Liver (tissue), 9 donors: ENCODE measurements around the gene UNC5A. TPM values are rescaled to one million over a fixed set of nuclear protein-coding genes. Genes with fewer than 3 reads are reported as not detected.

Source experiments
- DNase-seq: peaks from one replicate; pipeline ENCODE4 v3.0.0-alpha.2; 2017; ENCODE audit warnings: low spot score
- H3K27ac ChIP-seq, 2 donors: one replicate each; pipeline ENCODE4 v1.7.0; 2013; ENCODE audit warnings: inconsistent platforms in 2 of 2, low read length in 2 of 2, control low read depth in 1 of 2, low read depth in 1 of 2, mild to moderate bottlenecking in 1 of 2
- H3K27me3 ChIP-seq, 4 donors: one replicate each; pipeline versions ENCODE4 v1.6.1 to v1.7.0; 2013; ENCODE audit warnings: low read length in 3 of 4, inconsistent platforms in 1 of 4, mild to moderate bottlenecking in 1 of 4, moderate library complexity in 1 of 4; ENCODE audit not compliant: control insufficient read depth in 4 of 4, insufficient read depth in 4 of 4
- H3K36me3 ChIP-seq, 4 donors: one replicate each; pipeline versions ENCODE4 v1.6.1 to v1.7.0; 2013; ENCODE audit warnings: low read length in 3 of 4, mild to moderate bottlenecking in 3 of 4, low read depth in 1 of 4, moderate library complexity in 1 of 4; ENCODE audit not compliant: control insufficient read depth in 4 of 4, insufficient read depth in 3 of 4
- H3K4me1 ChIP-seq, 4 donors: one replicate each; pipeline versions ENCODE4 v1.6.1 to v1.7.0; 2013; ENCODE audit warnings: low read length in 3 of 4, mild to moderate bottlenecking in 3 of 4, moderate library complexity in 1 of 4; ENCODE audit not compliant: control insufficient read depth in 4 of 4, insufficient read depth in 4 of 4
- H3K4me3 ChIP-seq, 3 donors: one replicate each; pipeline versions ENCODE4 v1.6.1 to v1.7.0; 2013; ENCODE audit warnings: low read length in 3 of 3, control low read depth in 1 of 3, low read depth in 1 of 3, mild to moderate bottlenecking in 1 of 3
- H3K9ac ChIP-seq, 2 donors: one replicate each; pipeline ENCODE4 v1.7.0; 2013; ENCODE audit warnings: low read length in 2 of 2, mild to moderate bottlenecking in 2 of 2, moderate library complexity in 2 of 2, control low read depth in 1 of 2, low read depth in 1 of 2
- H3K9me3 ChIP-seq, 4 donors: one replicate each; pipeline versions ENCODE4 v1.6.1 to v1.7.0; 2013; ENCODE audit warnings: low read length in 3 of 4; ENCODE audit not compliant: control insufficient read depth in 4 of 4
- EGR1 ChIP-seq, 2 donors: IDR thresholded peaks; 2 replicates each; pipeline ENCODE4 v1.6.1; 2016 to 2018; ENCODE audit warnings: antibody characterized with exemption in 2 of 2, low read depth in 2 of 2
- FOXA1 ChIP-seq: IDR thresholded peaks from 2 replicates; pipeline ENCODE4 v1.6.1; 2016; ENCODE audit warnings: antibody characterized with exemption
- GABPA ChIP-seq, 2 donors: IDR thresholded peaks in 1 of 2; conservative IDR thresholded peaks in 1 of 2; 2 replicates each; pipeline ENCODE4 v1.6.1; 2016; ENCODE audit warnings: antibody characterized with exemption in 2 of 2, mild to moderate bottlenecking in 1 of 2, moderate library complexity in 1 of 2
- HNF4A ChIP-seq, 2 donors: conservative IDR thresholded peaks; 2 replicates each; pipeline ENCODE4 v1.6.1; 2016; ENCODE audit warnings: antibody characterized with exemption in 2 of 2, mild to moderate bottlenecking in 2 of 2
- JUND ChIP-seq, 2 donors: IDR thresholded peaks; 2 replicates each; pipeline ENCODE4 v1.6.1; 2016; ENCODE audit warnings: antibody characterized with exemption in 2 of 2
- NR2F2 ChIP-seq: IDR thresholded peaks from 2 replicates; pipeline ENCODE4 v1.6.1; 2016; ENCODE audit warnings: antibody characterized with exemption
- RAD21 ChIP-seq, 2 donors: IDR thresholded peaks; 2 replicates each; pipeline ENCODE4 v1.6.1; 2016; ENCODE audit warnings: antibody characterized with exemption in 2 of 2, mild to moderate bottlenecking in 2 of 2
- RXRA ChIP-seq, 2 donors: IDR thresholded peaks; 2 replicates each; pipeline ENCODE4 v1.6.1; 2017 to 2018; ENCODE audit warnings: antibody characterized with exemption in 2 of 2, mild to moderate bottlenecking in 1 of 2
- SP1 ChIP-seq: IDR thresholded peaks from 2 replicates; pipeline ENCODE4 v1.6.1; 2018; ENCODE audit warnings: antibody characterized with exemption, mild to moderate bottlenecking
- TAF1 ChIP-seq: conservative IDR thresholded peaks from 2 replicates; pipeline ENCODE4 v1.6.1; 2016; ENCODE audit warnings: antibody characterized with exemption, mild to moderate bottlenecking
- YY1 ChIP-seq: IDR thresholded peaks from 2 replicates; pipeline ENCODE4 v1.6.1; 2016; ENCODE audit warnings: antibody characterized with exemption, mild to moderate bottlenecking
- ZBTB33 ChIP-seq: IDR thresholded peaks from 2 replicates; pipeline ENCODE4 v1.6.1; 2016; ENCODE audit warnings: antibody characterized with exemption
- WGBS: extraction: QIAGEN DNeasy Blood & Tissue Kit; methylation state at CpG from one replicate; pipeline ENCODE4 v1.1.7; 2013; 5-methylcytosine and 5-hydroxymethylcytosine counted together
- polyA plus RNA-seq, 2 donors: library from polyadenylated mRNA; stranded (reverse) in 1 of 2; unstranded in 1 of 2; fragments of 200-250 nt in 1 of 2; fragments of >200 nt in 1 of 2; fragmentation: Nextera tagmentation in 1 of 2; extraction: Ambion mirVana in 1 of 2; gene quantifications; one replicate each; pipeline versions ENCODE4 v1.2.1 to v1.2.3, GENCODE V29; 2013 to 2015
- total RNA-seq, 2 donors: library from RNA; depleted of rRNA; stranded (reverse); fragments of >200 nt; gene quantifications; one replicate each; pipeline ENCODE4 v1.2.3, GENCODE V29; 2014
- TF ChIP-seq, protein P1 (sequence below): IDR thresholded peaks from 2 replicates; pipeline ENCODE4 v1.6.1; 2016; ENCODE audit warnings: antibody characterized with exemption, mild to moderate bottlenecking
- TF ChIP-seq, protein P2 (sequence below): IDR thresholded peaks from 2 replicates; pipeline ENCODE4 v1.6.1; 2016; ENCODE audit warnings: antibody characterized with exemption
- TF ChIP-seq, protein P3 (sequence below): fragments of 150-350 bp; IDR thresholded peaks from 2 replicates; pipeline ENCODE4 v1.5.1; 2017; ENCODE audit warnings: improper control_type of control experiment, low read depth, low read length; ENCODE audit not compliant: missing input control
- TF ChIP-seq, protein P4 (sequence below): IDR thresholded peaks from 2 replicates; pipeline ENCODE4 v1.6.1; 2016; ENCODE audit warnings: antibody characterized with exemption
- donor health status: healthy.
- donor health status: healthy.
- donor health status: healthy.
- donor health status: healthy.
- donor health status: healthy.

UNC5A gene
- total and polyA plus RNA-seq, 4 donors = under 0.01 to 0.07 (median 0.03) TPM; not detected in 1

- TF ChIP-seq SP1 = no peak
- TF ChIP-seq EGR1 (IDR thresholded peaks at IDR 0.05; ENCODE audit: low read depth in 2 of 2) = no peak
- TF ChIP-seq GABPA (IDR thresholded peaks at IDR 0.05 in 1 of 2, conservative IDR thresholded peaks at IDR 0.05 in 1 of 2) = no peak
- TF ChIP-seq, protein P1, sequence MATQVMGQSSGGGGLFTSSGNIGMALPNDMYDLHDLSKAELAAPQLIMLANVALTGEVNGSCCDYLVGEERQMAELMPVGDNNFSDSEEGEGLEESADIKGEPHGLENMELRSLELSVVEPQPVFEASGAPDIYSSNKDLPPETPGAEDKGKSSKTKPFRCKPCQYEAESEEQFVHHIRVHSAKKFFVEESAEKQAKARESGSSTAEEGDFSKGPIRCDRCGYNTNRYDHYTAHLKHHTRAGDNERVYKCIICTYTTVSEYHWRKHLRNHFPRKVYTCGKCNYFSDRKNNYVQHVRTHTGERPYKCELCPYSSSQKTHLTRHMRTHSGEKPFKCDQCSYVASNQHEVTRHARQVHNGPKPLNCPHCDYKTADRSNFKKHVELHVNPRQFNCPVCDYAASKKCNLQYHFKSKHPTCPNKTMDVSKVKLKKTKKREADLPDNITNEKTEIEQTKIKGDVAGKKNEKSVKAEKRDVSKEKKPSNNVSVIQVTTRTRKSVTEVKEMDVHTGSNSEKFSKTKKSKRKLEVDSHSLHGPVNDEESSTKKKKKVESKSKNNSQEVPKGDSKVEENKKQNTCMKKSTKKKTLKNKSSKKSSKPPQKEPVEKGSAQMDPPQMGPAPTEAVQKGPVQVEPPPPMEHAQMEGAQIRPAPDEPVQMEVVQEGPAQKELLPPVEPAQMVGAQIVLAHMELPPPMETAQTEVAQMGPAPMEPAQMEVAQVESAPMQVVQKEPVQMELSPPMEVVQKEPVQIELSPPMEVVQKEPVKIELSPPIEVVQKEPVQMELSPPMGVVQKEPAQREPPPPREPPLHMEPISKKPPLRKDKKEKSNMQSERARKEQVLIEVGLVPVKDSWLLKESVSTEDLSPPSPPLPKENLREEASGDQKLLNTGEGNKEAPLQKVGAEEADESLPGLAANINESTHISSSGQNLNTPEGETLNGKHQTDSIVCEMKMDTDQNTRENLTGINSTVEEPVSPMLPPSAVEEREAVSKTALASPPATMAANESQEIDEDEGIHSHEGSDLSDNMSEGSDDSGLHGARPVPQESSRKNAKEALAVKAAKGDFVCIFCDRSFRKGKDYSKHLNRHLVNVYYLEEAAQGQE = no peak
- no peak for TF ChIP-seq ZBTB33
- TF ChIP-seq, protein P2, sequence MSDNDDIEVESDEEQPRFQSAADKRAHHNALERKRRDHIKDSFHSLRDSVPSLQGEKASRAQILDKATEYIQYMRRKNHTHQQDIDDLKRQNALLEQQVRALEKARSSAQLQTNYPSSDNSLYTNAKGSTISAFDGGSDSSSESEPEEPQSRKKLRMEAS = no peak
- TF ChIP-seq TAF1 = no peak
- TF ChIP-seq, protein P3, sequence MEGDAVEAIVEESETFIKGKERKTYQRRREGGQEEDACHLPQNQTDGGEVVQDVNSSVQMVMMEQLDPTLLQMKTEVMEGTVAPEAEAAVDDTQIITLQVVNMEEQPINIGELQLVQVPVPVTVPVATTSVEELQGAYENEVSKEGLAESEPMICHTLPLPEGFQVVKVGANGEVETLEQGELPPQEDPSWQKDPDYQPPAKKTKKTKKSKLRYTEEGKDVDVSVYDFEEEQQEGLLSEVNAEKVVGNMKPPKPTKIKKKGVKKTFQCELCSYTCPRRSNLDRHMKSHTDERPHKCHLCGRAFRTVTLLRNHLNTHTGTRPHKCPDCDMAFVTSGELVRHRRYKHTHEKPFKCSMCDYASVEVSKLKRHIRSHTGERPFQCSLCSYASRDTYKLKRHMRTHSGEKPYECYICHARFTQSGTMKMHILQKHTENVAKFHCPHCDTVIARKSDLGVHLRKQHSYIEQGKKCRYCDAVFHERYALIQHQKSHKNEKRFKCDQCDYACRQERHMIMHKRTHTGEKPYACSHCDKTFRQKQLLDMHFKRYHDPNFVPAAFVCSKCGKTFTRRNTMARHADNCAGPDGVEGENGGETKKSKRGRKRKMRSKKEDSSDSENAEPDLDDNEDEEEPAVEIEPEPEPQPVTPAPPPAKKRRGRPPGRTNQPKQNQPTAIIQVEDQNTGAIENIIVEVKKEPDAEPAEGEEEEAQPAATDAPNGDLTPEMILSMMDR = no peak
- TF ChIP-seq, protein P4, sequence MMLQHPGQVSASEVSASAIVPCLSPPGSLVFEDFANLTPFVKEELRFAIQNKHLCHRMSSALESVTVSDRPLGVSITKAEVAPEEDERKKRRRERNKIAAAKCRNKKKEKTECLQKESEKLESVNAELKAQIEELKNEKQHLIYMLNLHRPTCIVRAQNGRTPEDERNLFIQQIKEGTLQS = no peak
- TF ChIP-seq HNF4A (conservative IDR thresholded peaks at IDR 0.05) = no peak
- no peak for TF ChIP-seq RAD21 (IDR thresholded peaks at IDR 0.05)
- TF ChIP-seq RXRA (IDR thresholded peaks at IDR 0.05) = no peak
- no peak for TF ChIP-seq JUND (IDR thresholded peaks at IDR 0.05)
- no peak for TF ChIP-seq NR2F2
- TF ChIP-seq YY1 = no peak
- TF ChIP-seq FOXA1 = no peak
- no peaks in the 10 kb centered on the region for H3K4me1 ChIP-seq
- H3K9me3 ChIP-seq = no peaks in the 10 kb centered on the region
- no peak overlapping the region for H3K9ac ChIP-seq
- WGBS = 81% methylated on average over 7 of the region's 7 CpGs
- no peaks in the 10 kb centered on the region for H3K27me3 ChIP-seq
- DNase-seq = no peak
- no peak overlapping the region for H3K4me3 ChIP-seq
- no peak overlapping the region for H3K27ac ChIP-seq
- H3K36me3 ChIP-seq = no peaks in the 10 kb centered on the region
These were observed 39.4 kb downstream of the UNC5A start for GRCh38 chr5:176849611-176850227.
